Measurements from ENCODE around the gene BEND6. TPM values are rescaled to one million over a fixed set of nuclear protein-coding genes. Genes with fewer than 3 reads are reported as not detected.

BEND6 gene
- total RNA-seq, 1 experiment from 2014 or later = 1.4 TPM

GRCh38 chr6:56940977-56941376 is 13.9 kb upstream of the BEND6 start:
- H4K8ac ChIP-seq (replicated peaks; ENCODE audit: insufficient read length, low read depth, low read length) = no peak overlapping the region
- no peak overlapping the region for H3K14ac ChIP-seq (ENCODE audit: insufficient read depth, low read length)
- H2AFZ ChIP-seq (ENCODE audit: low read length) = no peak overlapping the region
- no peaks in the 10 kb centered on the region for H4K20me1 ChIP-seq (ENCODE audit: control insufficient read depth, insufficient read depth, insufficient read length)
- no peak overlapping the region for H3K4ac ChIP-seq (ENCODE audit: low read depth, low read length)
- H2BK15ac ChIP-seq (ENCODE audit: low read depth, low read length) = no peak overlapping the region
- H2BK5ac ChIP-seq (ENCODE audit: insufficient read length, low read length) = no peak overlapping the region
- Mint-ChIP-seq H3K27ac (no peak overlapping the region), H3K36me3 (ENCODE audit: insufficient read depth in 1 of 3, low read depth in 3 of 3) (peaks cover 0 to 14% (median 11%) of the 10 kb centered on the region in 3 experiments; a peak in 5 of 7 replicates), H3K4me1 (no peaks in the 10 kb centered on the region; a peak in 1 of 4 replicates), H3K9me3 (peaks cover 10 to 12% of the 10 kb centered on the region in 2 experiments), H3K4me3 (no peak overlapping the region), H3K27me3 (ENCODE audit: low read depth) (no peaks in the 10 kb centered on the region)
- no peak overlapping the region for H3K4me2 ChIP-seq (ENCODE audit: insufficient read depth, insufficient read length, low read length)
- H3K79me1 ChIP-seq (ENCODE audit: insufficient read depth, low read depth, low read length, poor library complexity, severe bottlenecking) = no peaks in the 10 kb centered on the region
- H3K4me1 ChIP-seq (ENCODE audit: insufficient read depth, low read length) = no peaks in the 10 kb centered on the region; the same call in 1 of the 2 replicates
- no peak overlapping the region for H3K56ac ChIP-seq (ENCODE audit: insufficient read length, low read depth, low read length)
- no peak for DNase-seq
- H3K27me3 ChIP-seq (ENCODE audit: insufficient read depth, low read length) = no peaks in the 10 kb centered on the region
- H4K91ac ChIP-seq (ENCODE audit: insufficient read length, low read depth, low read length) = no peak overlapping the region
- no peaks in the 10 kb centered on the region for H3K23me2 ChIP-seq (ENCODE audit: insufficient read length, low read depth, low read length, poor library complexity, severe bottlenecking)
- H3K9me3 ChIP-seq (ENCODE audit: control insufficient read depth, low read depth, low read length) = no peaks in the 10 kb centered on the region
- H2BK120ac ChIP-seq (ENCODE audit: low read depth, low read length, poor library complexity, severe bottlenecking) = no peak overlapping the region
- H3K27ac ChIP-seq (ENCODE audit: insufficient read length, low read depth, low read length) = no peak overlapping the region
- H3K79me2 ChIP-seq (ENCODE audit: insufficient read depth, low read length) = no peaks in the 10 kb centered on the region
- H2BK20ac ChIP-seq (ENCODE audit: low read depth, low read length, poor library complexity, severe bottlenecking) = no peak overlapping the region
- no peak overlapping the region for H3K18ac ChIP-seq (ENCODE audit: insufficient read length, low read depth, low read length)
- no peak overlapping the region for H3K23ac ChIP-seq (ENCODE audit: insufficient read length, low read depth, low read length)
- H4K5ac ChIP-seq (ENCODE audit: insufficient read length, low read depth, low read length) = no peak overlapping the region
- H2BK12ac ChIP-seq (ENCODE audit: insufficient read length, low read depth, low read length) = no peak overlapping the region
- H2AK5ac ChIP-seq (ENCODE audit: insufficient read length, low read length) = no peak overlapping the region
- H3T11ph ChIP-seq (ENCODE audit: low read length) = no peak overlapping the region
- TF ChIP-seq, protein P1, sequence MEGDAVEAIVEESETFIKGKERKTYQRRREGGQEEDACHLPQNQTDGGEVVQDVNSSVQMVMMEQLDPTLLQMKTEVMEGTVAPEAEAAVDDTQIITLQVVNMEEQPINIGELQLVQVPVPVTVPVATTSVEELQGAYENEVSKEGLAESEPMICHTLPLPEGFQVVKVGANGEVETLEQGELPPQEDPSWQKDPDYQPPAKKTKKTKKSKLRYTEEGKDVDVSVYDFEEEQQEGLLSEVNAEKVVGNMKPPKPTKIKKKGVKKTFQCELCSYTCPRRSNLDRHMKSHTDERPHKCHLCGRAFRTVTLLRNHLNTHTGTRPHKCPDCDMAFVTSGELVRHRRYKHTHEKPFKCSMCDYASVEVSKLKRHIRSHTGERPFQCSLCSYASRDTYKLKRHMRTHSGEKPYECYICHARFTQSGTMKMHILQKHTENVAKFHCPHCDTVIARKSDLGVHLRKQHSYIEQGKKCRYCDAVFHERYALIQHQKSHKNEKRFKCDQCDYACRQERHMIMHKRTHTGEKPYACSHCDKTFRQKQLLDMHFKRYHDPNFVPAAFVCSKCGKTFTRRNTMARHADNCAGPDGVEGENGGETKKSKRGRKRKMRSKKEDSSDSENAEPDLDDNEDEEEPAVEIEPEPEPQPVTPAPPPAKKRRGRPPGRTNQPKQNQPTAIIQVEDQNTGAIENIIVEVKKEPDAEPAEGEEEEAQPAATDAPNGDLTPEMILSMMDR (conservative IDR thresholded peaks at IDR 0.05) = no peak
- no peak overlapping the region for H3K9ac ChIP-seq (ENCODE audit: extremely low read depth, insufficient read length, low read length)
